GM12872 (cell line): ENCODE measurements around the gene RCC1.

Experiments used
- CTCF ChIP-seq: IDR thresholded peaks from 3 replicates; pipeline ENCODE4 v1.5.1; 2011; ENCODE audit warnings: low read depth, mild to moderate bottlenecking, low read length, moderate library complexity; ENCODE audit not compliant: insufficient read depth

RCC1 gene

GRCh38 chr1:28566931-28567330, 61.1 kb downstream of the RCC1 start:
- TF ChIP-seq CTCF, result no peak

- no peak for TF ChIP-seq CTCF
Measured at GRCh38 chr1:28571911-28572310, 66.1 kb downstream of the RCC1 start.

- no peak for TF ChIP-seq CTCF
Measured at GRCh38 chr1:28573564-28573963, 67.7 kb downstream of the RCC1 start.

- TF ChIP-seq CTCF, result no peak
Measured at GRCh38 chr1:28577052-28577678, 71.3 kb downstream of the RCC1 start.

GRCh38 chr1:28577738-28578536, 72.1 kb downstream of the RCC1 start:
- TF ChIP-seq CTCF, result no peak

GRCh38 chr1:28578696-28579218, 72.9 kb downstream of the RCC1 start:
- TF ChIP-seq CTCF, result no peak

- no peak for TF ChIP-seq CTCF
Measured at GRCh38 chr1:28579401-28579800, 73.6 kb downstream of the RCC1 start.
